Measurements from ENCODE around the gene IMP4. TPM values are rescaled to one million over a fixed set of nuclear protein-coding genes. Genes with fewer than 3 reads are reported as not detected.
A peak's percentile ranks its signal among the peaks of the same experiment; 100 is the strongest.

The IMP4 gene
- total and polyA plus RNA-seq, 2 of the 13 experiments (the other 11 are each of a cell fraction or from before 2014, with no cell fraction given) = 142 to 158 TPM

GRCh38 chr2:130336877-130337734, 5.6 kb upstream of the IMP4 start (continued):
- TF ChIP-seq KAT8 (CRISPR knock-in tag; IDR thresholded peaks at IDR 0.05) (peak; percentile 60), MTERF4 (CRISPR knock-in tag; IDR thresholded peaks at IDR 0.05) (0 out of 2 replicates have a peak, but pooled peaks have one; percentile 7), KDM5A (IDR thresholded peaks at IDR 0.05; ENCODE audit: borderline replicate concordance, low read length) (peak; percentile 56; the same call in 1 of the 2 replicates), BCL6 (CRISPR knock-in tag; IDR thresholded peaks at IDR 0.05) (peak; percentile 36; the same call in 1 of the 2 replicates), CBX5 (CRISPR knock-in tag; IDR thresholded peaks at IDR 0.05; ENCODE audit: borderline replicate concordance) (no peak), DZIP1 (CRISPR knock-in tag; IDR thresholded peaks at IDR 0.05) (no peak), CEBPG (CRISPR knock-in tag; IDR thresholded peaks at IDR 0.05) (peak; percentile 65), FOXA3 (CRISPR knock-in tag; IDR thresholded peaks at IDR 0.05) (no peak; the same call in 1 of the 2 replicates), SALL1 (CRISPR knock-in tag; IDR thresholded peaks at IDR 0.05) (peak; percentile 79), FIP1L1 (IDR thresholded peaks at IDR 0.05; ENCODE audit: borderline replicate concordance, insufficient read depth, low read depth, low read length) (no peak), ZNF264 (CRISPR knock-in tag; IDR thresholded peaks at IDR 0.05) (peak; percentile 8; the same call in 1 of the 2 replicates), TBL1XR1 (IDR thresholded peaks at IDR 0.05; ENCODE audit: borderline replicate concordance, low read length, partially characterized antibody) (peak; percentile 81), ZNF761 (CRISPR knock-in tag; conservative IDR thresholded peaks at IDR 0.05) (no peak), NFATC3 (CRISPR knock-in tag; IDR thresholded peaks at IDR 0.05) (peak; percentile 73; the same call in 1 of the 2 replicates), ZNF614 (CRISPR knock-in tag; IDR thresholded peaks at IDR 0.05; ENCODE audit: borderline replicate concordance) (peak; percentile 87; the same call in 1 of the 2 replicates), ZNF253 (CRISPR knock-in tag; IDR thresholded peaks at IDR 0.05; ENCODE audit: borderline replicate concordance) (peak; percentile 84; the same call in 1 of the 2 replicates), MLX (CRISPR knock-in tag; IDR thresholded peaks at IDR 0.05) (peak; percentile 53; the same call in 1 of the 2 replicates), ZNF547 (CRISPR knock-in tag; IDR thresholded peaks at IDR 0.05) (peak; percentile 98), ARID4A (CRISPR knock-in tag; IDR thresholded peaks at IDR 0.05; ENCODE audit: borderline replicate concordance) (peak; percentile 87), ZNF260 (CRISPR knock-in tag; IDR thresholded peaks at IDR 0.05; ENCODE audit: borderline replicate concordance, low read depth) (peak; percentile 86; the same call in 1 of the 2 replicates), PHF20 (CRISPR knock-in tag; IDR thresholded peaks at IDR 0.05) (peak; percentile 11; the same call in 1 of the 2 replicates)
